Stomach (tissue), 4 donors: ENCODE results near the gene HAGHL.

Source experiments
- CTCF ChIP-seq, 7 experiments: fragments of 450-650 bp in 4 of 7; fragments of 200-600 bp in 3 of 7; sonication (generic) in 3 of 7; IDR thresholded peaks; one replicate each; pipeline ENCODE4 v1.5.1; 2016 to 2019; ENCODE audit warnings: antibody characterized with exemption in 7 of 7, control low read depth in 2 of 7, mild to moderate bottlenecking in 1 of 7
- EP300 ChIP-seq: sonication (generic); formaldehyde crosslinking; IDR thresholded peaks from one replicate; pipeline ENCODE4 v1.6.1; 2017; ENCODE audit warnings: antibody characterized with exemption
- POLR2A ChIP-seq, 4 donors: fragments of 450-650 bp; IDR thresholded peaks; one replicate each; pipeline ENCODE4 v1.6.1; 2016; ENCODE audit warnings: antibody characterized with exemption in 4 of 4, control low read depth in 2 of 4, mild to moderate bottlenecking in 1 of 4, moderate library complexity in 1 of 4
- POLR2AphosphoS5 ChIP-seq, 3 donors: sonication (generic); formaldehyde crosslinking; IDR thresholded peaks; one replicate each; pipeline ENCODE4 v1.6.1; 2016; ENCODE audit warnings: antibody characterized with exemption in 3 of 3

GRCh38 chr16:766820-767640, 40.1 kb downstream of the HAGHL start:
- TF ChIP-seq CTCF (IDR thresholded peaks at IDR 0.05) (no peak), POLR2AphosphoS5 (IDR thresholded peaks at IDR 0.05) (no peak), POLR2A (IDR thresholded peaks at IDR 0.05) (no peak), EP300 (no peak)
